Astrocyte (in vitro differentiated cells and primary cell): Measurements from ENCODE around the gene ACACB.

Experiments used
- CTCF ChIP-seq: IDR thresholded peaks from 2 replicates; pipeline ENCODE4 v1.5.1; 2011; ENCODE audit warnings: low read depth, mild to moderate bottlenecking, inconsistent platforms, low read length, moderate library complexity; ENCODE audit not compliant: insufficient read depth
- EZH2 ChIP-seq: IDR thresholded peaks from 2 replicates; pipeline ENCODE4 v1.6.1; 2012; ENCODE audit warnings: mild to moderate bottlenecking, low read length, inconsistent platforms; ENCODE audit not compliant: insufficient read depth

- TF ChIP-seq CTCF (no peak), EZH2 (no peak)
Observed at GRCh38 chr12:109256011-109256410, 139.6 kb downstream of the ACACB start.
